BLaER1 (cell line): ENCODE results near the gene FOSB.

Experiments
- H3K27ac ChIP-seq: shearing (Covaris generic); formaldehyde crosslinking; 2 replicates; pipeline ENCODE4 v1.8.1; 2022
- H3K27me3 ChIP-seq: shearing (Covaris generic); formaldehyde crosslinking; 2 replicates; pipeline ENCODE4 v1.8.1; 2022
- H3K36me3 ChIP-seq: shearing (Covaris generic); formaldehyde crosslinking; 2 replicates; pipeline ENCODE4 v1.8.1; 2022
- H3K4me1 ChIP-seq: shearing (Covaris generic); formaldehyde crosslinking; 2 replicates; pipeline ENCODE4 v1.8.1; 2022
- H3K4me2 ChIP-seq: shearing (Covaris generic); formaldehyde crosslinking; 2 replicates; pipeline ENCODE4 v1.8.1; 2022
- H3K4me3 ChIP-seq: shearing (Covaris generic); formaldehyde crosslinking; 2 replicates; pipeline ENCODE4 v1.8.1; 2022
- H3K9ac ChIP-seq: shearing (Covaris generic); formaldehyde crosslinking; 2 replicates; pipeline ENCODE4 v1.8.1; 2022
- H3K9me3 ChIP-seq: shearing (Covaris generic); formaldehyde crosslinking; 2 replicates; pipeline ENCODE4 v1.8.1; 2022
- H4K20me1 ChIP-seq: shearing (Covaris generic); formaldehyde crosslinking; 2 replicates; pipeline ENCODE4 v1.8.1; 2022
- Cebpa-rat ChIP-seq: shearing (Covaris generic); IDR thresholded peaks from 2 replicates; pipeline ENCODE4 v1.8.1; 2022

Gene FOSB

DNA sequence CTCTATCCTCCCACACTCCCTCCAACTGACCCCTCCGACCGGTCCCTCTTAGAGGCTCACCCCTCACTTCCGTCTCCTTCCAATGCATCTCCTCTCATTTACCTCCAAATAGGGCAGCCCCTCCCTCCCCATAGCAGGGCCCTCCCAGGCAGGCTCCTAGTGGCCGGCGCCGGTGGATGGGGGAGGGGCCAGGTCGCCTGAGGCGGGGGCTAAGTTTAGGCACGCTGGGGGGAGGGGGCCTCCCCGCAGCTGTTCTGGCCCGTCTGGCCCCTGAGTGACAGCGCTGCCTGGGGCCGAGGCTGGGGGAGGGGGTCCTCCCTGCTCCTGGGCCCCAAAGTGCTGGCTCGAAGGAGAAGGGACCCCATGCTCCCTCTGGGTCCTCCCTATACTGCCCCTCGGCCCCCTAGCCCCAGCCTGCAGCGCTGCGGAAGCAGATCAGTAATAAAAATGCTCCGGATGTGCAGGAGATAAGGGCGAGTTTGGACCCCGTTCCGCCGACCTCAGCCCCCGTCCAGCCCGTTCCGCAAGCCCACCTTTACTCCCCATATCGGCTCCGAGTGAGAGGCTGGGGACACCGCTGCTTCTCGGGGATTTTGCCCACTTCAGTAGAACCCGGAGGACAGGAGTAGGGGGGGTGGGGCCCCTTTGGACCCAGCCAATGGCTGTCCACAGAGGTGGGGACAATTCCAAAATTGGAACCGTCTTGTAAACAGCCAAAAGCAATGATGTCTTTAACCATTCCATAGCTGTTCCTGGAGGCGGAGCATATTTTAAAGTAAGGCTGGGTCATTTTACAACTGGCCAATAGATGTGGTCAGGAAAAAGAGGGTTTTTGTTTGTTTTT, 25.1 kb downstream of the FOSB start:
- Histone ChIP-seq H3K4me3 (peak overlapping the region; percentile 70), H3K9me3 (no peaks in the 10 kb centered on the region), H3K27ac (peak overlapping the region; percentile 66), H3K9ac (peak overlapping the region; percentile 76), H4K20me1 (peaks cover 26% of the 10 kb centered on the region), H3K27me3 (peaks cover 32% of the 10 kb centered on the region), H3K4me1 (peaks cover 37% of the 10 kb centered on the region), H3K4me2 (peak overlapping the region; percentile 95), H3K36me3 (no peaks in the 10 kb centered on the region; the same call in 1 of the 2 replicates)
- TF ChIP-seq Cebpa-rat, result no peak

- peaks cover 35% of the 10 kb centered on the region for H4K20me1 ChIP-seq
- no peak overlapping the region for H3K9ac ChIP-seq
- no peak overlapping the region for H3K27ac ChIP-seq
- H3K36me3 ChIP-seq, result no peaks in the 10 kb centered on the region
- H3K4me1 ChIP-seq, result peaks cover 52% of the 10 kb centered on the region
- H3K9me3 ChIP-seq, result no peaks in the 10 kb centered on the region
- H3K4me3 ChIP-seq, result no peak overlapping the region
- peaks cover 48% of the 10 kb centered on the region for H3K27me3 ChIP-seq
- no peak for TF ChIP-seq Cebpa-rat
- no peak overlapping the region for H3K4me2 ChIP-seq
Observed at GRCh38 chr19:45494261-45494916, 26.6 kb downstream of the FOSB start.

DNA sequence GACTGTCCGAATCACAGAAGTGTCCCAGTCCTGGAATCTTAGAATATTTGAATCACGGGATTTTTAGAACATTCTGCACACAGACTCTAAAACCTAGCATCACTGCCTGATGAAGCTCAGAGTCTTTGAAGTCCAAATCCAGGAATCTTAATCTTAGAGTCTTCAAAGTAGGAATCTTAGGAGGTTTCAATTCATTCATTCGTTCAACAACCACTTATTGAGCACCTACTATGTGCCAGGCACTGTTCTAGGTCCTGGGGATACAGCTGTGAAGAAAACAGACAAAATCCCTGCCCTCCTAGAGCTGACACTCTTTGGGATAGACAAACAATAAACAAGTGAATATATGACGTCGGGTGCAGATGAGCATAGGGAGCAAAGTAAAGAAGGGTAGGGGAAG, 27.4 kb downstream of the FOSB start:
- no peaks in the 10 kb centered on the region for H3K36me3 ChIP-seq
- peaks cover 55% of the 10 kb centered on the region for H3K4me1 ChIP-seq
- no peak for TF ChIP-seq Cebpa-rat

DNA sequence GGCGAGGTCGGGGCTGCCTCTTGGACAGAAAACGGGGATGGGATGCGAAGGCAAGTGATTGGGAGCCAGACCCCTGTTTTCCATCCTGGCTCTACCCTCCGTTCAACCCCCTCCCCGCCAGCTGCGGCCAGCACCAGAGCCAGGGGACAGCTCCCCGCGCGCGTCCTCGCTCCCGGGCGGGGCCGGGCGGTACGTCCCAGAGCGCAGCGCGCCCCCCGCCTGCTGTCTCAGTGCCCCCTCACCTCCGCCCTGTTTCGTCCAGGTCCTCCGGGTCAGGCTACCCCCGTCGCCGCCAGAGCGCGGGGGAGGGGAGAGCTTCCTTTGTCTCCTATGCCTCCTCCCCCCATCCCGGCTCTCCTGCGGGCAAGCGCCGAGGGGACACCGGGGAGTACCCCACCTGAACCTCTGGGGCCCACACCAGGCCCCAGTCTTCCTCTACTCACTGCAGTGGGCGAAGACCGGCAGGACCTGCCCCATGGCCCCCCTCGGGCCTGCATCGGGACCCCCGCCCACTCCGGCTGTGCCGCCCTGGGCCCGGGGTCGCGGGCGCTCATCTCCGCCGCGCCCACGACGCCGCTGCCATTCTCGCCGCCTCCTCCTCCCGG, 28.7 kb downstream of the FOSB start:
- peaks cover 55% of the 10 kb centered on the region for H3K4me1 ChIP-seq
- H3K9ac ChIP-seq, result peak overlapping the region; percentile 71; the same call in 1 of the 2 replicates

More for the DNA sequence above, 27.4 kb downstream of the FOSB start:
- H3K9me3 ChIP-seq, result no peaks in the 10 kb centered on the region
- no peak overlapping the region for H3K4me2 ChIP-seq
- peaks cover 56% of the 10 kb centered on the region for H3K27me3 ChIP-seq
- no peak overlapping the region for H3K4me3 ChIP-seq
- H3K27ac ChIP-seq, result no peak overlapping the region
- H4K20me1 ChIP-seq, result peaks cover 35% of the 10 kb centered on the region
- H3K9ac ChIP-seq, result no peak overlapping the region

DNA sequence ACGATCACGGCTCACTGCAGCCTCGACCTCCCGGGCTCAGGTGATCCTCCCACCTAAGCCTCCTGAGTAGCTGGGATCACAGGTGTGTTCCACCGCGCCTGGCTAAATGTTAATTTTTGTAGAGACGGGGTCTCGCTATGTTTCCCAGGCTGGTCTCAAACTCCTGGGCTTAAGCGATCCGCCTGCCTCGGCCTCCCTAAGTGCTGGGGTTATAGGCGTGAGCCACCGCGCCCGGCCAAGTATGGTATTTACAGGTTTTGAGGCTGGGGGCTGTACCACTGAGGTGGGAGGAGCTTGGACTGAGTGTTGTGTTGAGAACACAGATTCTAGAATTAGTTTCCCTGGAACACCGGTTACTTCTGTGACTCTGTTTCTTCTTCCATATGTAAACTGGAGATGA, 30.0 kb downstream of the FOSB start:
- Histone ChIP-seq H3K4me3 (no peak overlapping the region), H3K9ac (no peak overlapping the region), H3K27me3 (peaks cover 60% of the 10 kb centered on the region), H3K36me3 (no peaks in the 10 kb centered on the region), H3K9me3 (no peaks in the 10 kb centered on the region), H3K4me1 (peaks cover 58% of the 10 kb centered on the region), H4K20me1 (peaks cover 35% of the 10 kb centered on the region), H3K4me2 (peak overlapping the region; percentile 100), H3K27ac (no peak overlapping the region)
- no peak for TF ChIP-seq Cebpa-rat

More for the DNA sequence above, 28.7 kb downstream of the FOSB start:
- no peaks in the 10 kb centered on the region for H3K36me3 ChIP-seq
- H3K27me3 ChIP-seq, result peaks cover 60% of the 10 kb centered on the region
- H3K4me3 ChIP-seq, result peak overlapping the region; percentile 77
- no peak for TF ChIP-seq Cebpa-rat
- peaks cover 35% of the 10 kb centered on the region for H4K20me1 ChIP-seq
- H3K4me2 ChIP-seq, result peak overlapping the region; percentile 100
- H3K27ac ChIP-seq, result peak overlapping the region; percentile 40; the same call in 1 of the 2 replicates
- H3K9me3 ChIP-seq, result no peaks in the 10 kb centered on the region

- no peak within 1 kb of the TSS for H3K9ac ChIP-seq
- TF ChIP-seq Cebpa-rat, result no peak
- H3K4me1 ChIP-seq, result peaks cover 50% of the 10 kb centered on the region
- peak within 1 kb of the TSS; percentile 77 for H3K4me3 ChIP-seq
- no peaks in the 10 kb centered on the region for H3K36me3 ChIP-seq
- peaks cover 60% of the 10 kb centered on the region for H3K27me3 ChIP-seq
- H3K4me2 ChIP-seq, result peak within 1 kb of the TSS; percentile 100
- peaks cover 35% of the 10 kb centered on the region for H4K20me1 ChIP-seq
- no peak within 1 kb of the TSS for H3K27ac ChIP-seq
- H3K9me3 ChIP-seq, result no peaks in the 10 kb centered on the region
Observed at GRCh38 chr19:45498411-45499195, 30.8 kb downstream of the FOSB start, which contains the start of gene PPM1N. Gene PPM1N (plus strand): TSS chr19:45498443. CDS start chr19:45498473, 30 bp downstream.

- Histone ChIP-seq H3K4me1 (peaks cover 45% of the 10 kb centered on the region), H3K27ac (no peak overlapping the region), H3K9me3 (no peaks in the 10 kb centered on the region), H3K36me3 (no peaks in the 10 kb centered on the region), H3K4me3 (no peak overlapping the region), H4K20me1 (peaks cover 31% of the 10 kb centered on the region), H3K9ac (no peak overlapping the region), H3K27me3 (peaks cover 53% of the 10 kb centered on the region), H3K4me2 (peak overlapping the region; percentile 100)
- no peak for TF ChIP-seq Cebpa-rat
Observed at GRCh38 chr19:45499196-45500180, 31.7 kb downstream of the FOSB start.

DNA sequence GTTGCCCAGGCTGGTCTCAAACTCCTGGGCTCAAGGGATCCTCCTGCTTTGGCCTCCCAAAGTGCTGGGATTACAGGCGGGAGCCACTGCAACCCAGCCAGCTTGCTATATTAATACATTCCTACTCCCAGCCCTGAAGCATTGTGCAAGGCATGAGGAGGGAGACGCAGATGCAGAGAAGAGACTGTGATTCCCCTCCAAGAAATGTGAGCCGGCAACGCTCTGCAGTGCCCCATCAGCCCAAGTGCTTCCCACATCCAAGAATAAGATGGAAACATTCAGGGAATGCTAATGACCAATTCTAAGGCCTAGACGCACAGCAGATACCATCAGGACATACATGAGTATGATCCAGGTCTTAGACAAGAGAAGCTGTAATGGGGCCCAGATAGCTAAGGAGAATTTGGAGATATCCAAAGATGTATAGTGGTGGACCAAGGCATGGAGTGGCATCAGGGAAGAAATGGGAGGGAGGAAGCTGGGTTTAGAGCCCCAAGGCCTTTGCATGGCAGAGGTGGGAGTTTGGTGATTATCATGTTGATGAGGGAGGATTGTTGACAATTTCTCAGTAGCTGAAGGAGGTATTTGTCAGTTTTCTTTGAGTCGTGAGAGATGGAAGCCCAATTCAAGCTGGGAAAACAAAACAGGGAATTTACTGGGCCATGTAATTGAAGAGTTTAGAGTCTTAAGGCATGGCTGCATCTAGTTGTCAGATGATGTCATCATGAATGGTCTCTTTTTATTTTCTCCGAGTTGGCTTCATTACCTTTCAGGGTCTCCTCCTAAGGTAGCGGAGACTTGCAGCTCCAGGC, 33.3 kb downstream of the FOSB start:
- Histone ChIP-seq H3K4me3 (no peak overlapping the region), H3K4me2 (no peak overlapping the region), H3K9me3 (no peaks in the 10 kb centered on the region), H3K27ac (no peak overlapping the region), H3K27me3 (peaks cover 37% of the 10 kb centered on the region), H3K9ac (no peak overlapping the region), H3K36me3 (no peaks in the 10 kb centered on the region), H4K20me1 (peaks cover 15% of the 10 kb centered on the region), H3K4me1 (peaks cover 47% of the 10 kb centered on the region)
- no peak for TF ChIP-seq Cebpa-rat
